GM23248 (cell line): ENCODE measurements around the gene CELA3B. TPM values are rescaled to one million over a fixed set of nuclear protein-coding genes. Genes with fewer than 3 reads are reported as not detected.
"Not testable (repeated sequence)": the region's sequence is repeated elsewhere in the genome, so short reads cannot be mapped to it uniquely, and the experiment has no call there.

Experiments
- DNase-seq: peaks from one replicate; pipeline ENCODE4 v3.0.0-alpha.2; 2015
- H2AFZ ChIP-seq: fragments of 200-600 bp; sonication (generic); 2 replicates; pipeline ENCODE4 v1.6.1; 2016; ENCODE audit warnings: antibody characterized with exemption
- H3F3A ChIP-seq: fragments of 200-600 bp; sonication (generic); 2 replicates; pipeline ENCODE4 v1.6.1; 2016; ENCODE audit warnings: mild to moderate bottlenecking, antibody characterized with exemption, mixed run types; ENCODE audit not compliant: insufficient read depth
- H3K27ac ChIP-seq: fragments of 200-600 bp; sonication (generic); 2 replicates; pipeline ENCODE4 v1.5.1; 2016; ENCODE audit warnings: mild to moderate bottlenecking
- H3K27me3 ChIP-seq: fragments of 200-600 bp; sonication (generic); replicated peaks from 2 replicates; pipeline ENCODE4 v1.6.1; 2016; ENCODE audit warnings: mild to moderate bottlenecking; ENCODE audit not compliant: insufficient read depth
- H3K36me3 ChIP-seq: fragments of 200-600 bp; sonication (generic); 2 replicates; pipeline ENCODE4 v1.6.1; 2016; ENCODE audit warnings: low read depth, mild to moderate bottlenecking
- H3K4me1 ChIP-seq: fragments of 200-600 bp; sonication (generic); 2 replicates; pipeline ENCODE4 v1.6.1; 2016; ENCODE audit warnings: mild to moderate bottlenecking; ENCODE audit not compliant: insufficient read depth
- H3K4me2 ChIP-seq: fragments of 200-600 bp; sonication (generic); one replicate; pipeline ENCODE4 v1.6.1; 2016; ENCODE audit warnings: mild to moderate bottlenecking; ENCODE audit not compliant: unreplicated experiment
- H3K4me3 ChIP-seq: fragments of 200-600 bp; sonication (generic); 2 replicates; pipeline ENCODE4 v1.5.1; 2016; ENCODE audit warnings: mild to moderate bottlenecking
- H3K79me2 ChIP-seq: fragments of 200-600 bp; sonication (generic); 2 replicates; pipeline ENCODE4 v1.6.1; 2016; ENCODE audit warnings: mild to moderate bottlenecking; ENCODE audit not compliant: insufficient read depth
- H3K9ac ChIP-seq: fragments of 200-600 bp; sonication (generic); 2 replicates; pipeline ENCODE4 v1.6.1; 2016; ENCODE audit warnings: mild to moderate bottlenecking
- H3K9me2 ChIP-seq: fragments of 200-600 bp; sonication (generic); 2 replicates; pipeline ENCODE4 v1.6.1; 2016; ENCODE audit warnings: mixed run types, mild to moderate bottlenecking, moderate library complexity; ENCODE audit not compliant: insufficient read depth
- H3K9me3 ChIP-seq: fragments of 200-600 bp; sonication (generic); one replicate; pipeline ENCODE4 v1.6.1; 2017; ENCODE audit warnings: low read depth
- H4K20me1 ChIP-seq: fragments of 200-600 bp; sonication (generic); 2 replicates; pipeline ENCODE4 v1.6.0; 2016; ENCODE audit not compliant: insufficient read depth
- EZH2 ChIP-seq: fragments of 200-600 bp; sonication (generic); IDR thresholded peaks from 2 replicates; pipeline ENCODE4 v1.6.1; 2018; ENCODE audit warnings: antibody characterized with exemption, mild to moderate bottlenecking; ENCODE audit not compliant: insufficient read depth, poor library complexity, severe bottlenecking
- EZH2phosphoT487 ChIP-seq: fragments of 200-600 bp; sonication (generic); IDR thresholded peaks from 2 replicates; pipeline ENCODE4 v1.6.1; 2018; ENCODE audit warnings: antibody characterized with exemption, moderate library complexity, mild to moderate bottlenecking, low read depth; ENCODE audit not compliant: insufficient read depth
- WGBS, 2 experiments: methylation state at CpG; one replicate each; pipeline ENCODE4 v1.1.6; 2015 to 2017; ENCODE audit warnings: low lambda C conversion rate in 2 of 2, low coverage in 1 of 2; ENCODE audit errors: missing lambda C conversion rate in 2 of 2; 5-methylcytosine and 5-hydroxymethylcytosine counted together
- in situ Hi-C: fragments of 300-500 bp; cut with MboI; formaldehyde crosslinking; loops from 2 replicates; pipeline ENCODE4 v1.15.0; 2020
- polyA plus RNA-seq: library from polyadenylated mRNA; unstranded; fragments of >200 nt; fragmentation: Nextera tagmentation; extraction: Ambion mirVana; gene quantifications from 2 replicates; pipeline ENCODE4 v1.2.1, GENCODE V29; 2016
- total RNA-seq: library from RNA; depleted of rRNA; stranded (reverse); fragments of >200 nt; shearing (Covaris generic); gene quantifications from 2 replicates; pipeline ENCODE4 v1.2.3, GENCODE V29; 2014; rRNA removed

Gene CELA3B, protein sequence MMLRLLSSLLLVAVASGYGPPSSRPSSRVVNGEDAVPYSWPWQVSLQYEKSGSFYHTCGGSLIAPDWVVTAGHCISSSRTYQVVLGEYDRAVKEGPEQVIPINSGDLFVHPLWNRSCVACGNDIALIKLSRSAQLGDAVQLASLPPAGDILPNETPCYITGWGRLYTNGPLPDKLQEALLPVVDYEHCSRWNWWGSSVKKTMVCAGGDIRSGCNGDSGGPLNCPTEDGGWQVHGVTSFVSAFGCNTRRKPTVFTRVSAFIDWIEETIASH
- total RNA-seq (not detected in 2 replicates), polyA plus RNA-seq (not detected in 2 replicates)

- H3K4me2 ChIP-seq, H3K4me3 ChIP-seq, H3K27ac ChIP-seq, H3K9ac ChIP-seq, H3K36me3 ChIP-seq, H3K4me1 ChIP-seq, H3K27me3 ChIP-seq, H3K9me3 ChIP-seq, DNase-seq, H3K79me2 ChIP-seq, H2AFZ ChIP-seq, H3F3A ChIP-seq, H3K9me2 ChIP-seq, H4K20me1 ChIP-seq, in situ Hi-C loops: not testable (repeated sequence)
- 83 to 85% methylated on average over 9 of the region's 9 CpGs for WGBS, 2 experiments
Measured at GRCh38 chr1:21976703-21977239, at the start of gene CELA3B. Gene CELA3B, plus strand, starts transcription at chr1:21977022. Its CDS starts 18 bp downstream, at chr1:21977040.

DNA sequence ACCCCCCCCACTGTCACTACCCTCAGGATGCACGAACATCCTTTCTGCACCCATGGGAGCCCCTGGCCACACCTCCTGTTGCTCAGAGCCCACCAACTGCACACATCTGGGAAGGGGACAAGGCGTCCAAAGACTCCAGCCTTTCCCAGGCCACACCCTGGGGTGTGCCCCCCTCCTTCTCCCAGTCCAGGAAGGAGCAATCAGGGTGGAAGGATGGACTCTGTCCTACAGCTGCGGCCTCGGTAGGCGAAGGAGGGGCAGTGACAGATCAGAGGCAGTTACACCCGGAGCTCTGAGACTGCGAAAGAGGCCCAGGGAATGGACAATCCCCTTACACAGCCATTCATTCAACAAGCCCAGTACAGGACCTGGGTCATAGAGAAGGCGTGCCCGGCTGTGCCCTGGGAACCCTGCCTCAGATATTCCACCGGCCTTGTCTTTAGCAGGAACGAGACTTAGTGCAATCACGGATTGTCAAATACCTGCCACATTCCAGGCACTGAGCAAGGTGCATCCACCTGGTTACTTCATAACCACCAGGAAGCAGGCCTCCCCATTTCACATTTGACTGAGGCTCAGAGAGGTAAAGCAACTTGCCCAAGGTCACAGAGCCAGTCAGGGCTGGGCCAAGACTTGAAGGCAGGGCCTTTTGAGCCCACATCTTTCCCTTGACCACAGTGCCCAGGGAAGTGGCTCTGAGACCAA is 49.1 kb upstream of the CELA3B start:
- Histone ChIP-seq H3K27ac (peak overlapping the region; percentile 98), H3K79me2 (peaks cover 82% of the 10 kb centered on the region), H2AFZ (no peak overlapping the region), H3K4me2 (peak overlapping the region; percentile 65), H4K20me1 (no peaks in the 10 kb centered on the region), H3K36me3 (no peaks in the 10 kb centered on the region; the same call in 1 of the 2 replicates), H3K9me3 (no peaks in the 10 kb centered on the region), H3K9me2 (no peaks in the 10 kb centered on the region), H3K27me3 (no peaks in the 10 kb centered on the region), H3K9ac (peak overlapping the region; percentile 80), H3K4me3 (no peak overlapping the region), H3K4me1 (peaks cover 77% of the 10 kb centered on the region), H3F3A (peaks cover 74% of the 10 kb centered on the region)
- in situ Hi-C loops = no loop called here
- WGBS, 2 experiments = 11 to 15% methylated on average over 11 to 12 of the region's 12 CpGs
- no peak for TF ChIP-seq EZH2
- no peak for TF ChIP-seq EZH2phosphoT487
- peak; percentile 87 for DNase-seq

DNA sequence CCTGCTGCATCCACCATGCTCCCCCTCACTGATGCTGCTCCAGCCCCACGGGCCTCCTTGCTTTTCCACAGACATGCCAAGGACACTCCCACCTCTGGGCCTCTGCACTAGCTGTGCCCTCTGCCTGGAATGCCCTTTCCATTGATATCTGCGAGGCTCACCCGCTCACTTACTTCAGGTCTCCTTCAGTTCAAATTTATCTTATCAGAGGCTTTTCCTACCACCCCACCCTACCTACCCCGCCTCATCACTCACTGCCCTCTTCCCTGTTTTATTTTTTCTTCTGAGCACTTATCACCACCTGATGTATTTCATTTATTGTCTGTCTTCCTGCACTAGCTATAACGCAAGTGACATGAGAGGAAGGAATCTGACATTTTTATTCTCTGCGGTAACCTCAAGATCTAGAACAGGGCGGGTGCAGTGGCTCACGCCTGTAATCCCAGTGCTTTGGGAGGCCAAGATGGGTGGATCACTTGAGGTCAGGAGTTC is 46.7 kb upstream of the CELA3B start:
- Histone ChIP-seq H3K9me2 (no peaks in the 10 kb centered on the region), H3K27me3 (no peaks in the 10 kb centered on the region), H3K36me3 (no peaks in the 10 kb centered on the region; the same call in 1 of the 2 replicates), H3K9ac (peak overlapping the region; percentile 100), H3K4me1 (peaks cover 89% of the 10 kb centered on the region), H3K9me3 (no peaks in the 10 kb centered on the region), H3K4me2 (peak overlapping the region; percentile 60), H4K20me1 (no peaks in the 10 kb centered on the region), H3F3A (peaks cover 78% of the 10 kb centered on the region), H3K27ac (peak overlapping the region; percentile 100), H2AFZ (no peak overlapping the region), H3K79me2 (peaks cover 82% of the 10 kb centered on the region), H3K4me3 (no peak overlapping the region)
- in situ Hi-C loops = no loop called here
- 79 to 83% methylated on average over 8 of the region's 8 CpGs for WGBS, 2 experiments
- DNase-seq = no peak
- TF ChIP-seq EZH2 = no peak

GRCh38 chr1:21930629-21931170 is 46.1 kb upstream of the CELA3B start:
- H3K4me3 ChIP-seq = no peak overlapping the region
- H3K27ac ChIP-seq = peak overlapping the region; percentile 100
- in situ Hi-C loops = no loop called here
- no peaks in the 10 kb centered on the region for H3K27me3 ChIP-seq
- H3K9me3 ChIP-seq = no peaks in the 10 kb centered on the region
- peaks cover 86% of the 10 kb centered on the region for H3K4me1 ChIP-seq
- H3K9me2 ChIP-seq = no peaks in the 10 kb centered on the region
- H3K79me2 ChIP-seq = peaks cover 82% of the 10 kb centered on the region
- H3K9ac ChIP-seq = peak overlapping the region; percentile 100
- H3K36me3 ChIP-seq = no peaks in the 10 kb centered on the region; the same call in 1 of the 2 replicates
- 89% methylated on average over 6 of the region's 6 CpGs for WGBS, 2 experiments
- TF ChIP-seq EZH2 (no peak), EZH2phosphoT487 (no peak)
- DNase-seq = no peak
- H4K20me1 ChIP-seq = no peaks in the 10 kb centered on the region
- H3K4me2 ChIP-seq = peak overlapping the region; percentile 60
- H3F3A ChIP-seq = peaks cover 78% of the 10 kb centered on the region
- no peak overlapping the region for H2AFZ ChIP-seq
